Measurements from ENCODE around the gene OR2T3. TPM values are rescaled to one million over a fixed set of nuclear protein-coding genes. Genes with fewer than 3 reads are reported as not detected.
"Not testable (repeated sequence)": the region's sequence is repeated elsewhere in the genome, so short reads cannot be mapped to it uniquely, and the experiment has no call there.

Gene OR2T3
- total RNA-seq, 2 donors from 2014 or later: not detected

GRCh38 chr1:248496661-248497060 lies 23.5 kb downstream of the OR2T3 start:
- H3K36me3 ChIP-seq; H3K9ac ChIP-seq (ENCODE audit: low read depth in 2 of 2, low read length in 2 of 2); intact Hi-C loops (cut with DNase I); H3K9me3 ChIP-seq; H3K4me1 ChIP-seq; H3K27ac ChIP-seq; H3K4me3 ChIP-seq; H3K27me3 ChIP-seq; DNase-seq: not testable (repeated sequence)

- H3K27me3 ChIP-seq; DNase-seq; intact Hi-C loops (cut with DNase I); H3K4me3 ChIP-seq; H3K27ac ChIP-seq; H3K9ac ChIP-seq (ENCODE audit: low read depth in 2 of 2, low read length in 2 of 2); H3K9me3 ChIP-seq; H3K36me3 ChIP-seq; H3K4me1 ChIP-seq: not testable (repeated sequence)
These were observed 27.3 kb downstream of the OR2T3 start for GRCh38 chr1:248500305-248501035.

GRCh38 chr1:248507773-248508172 lies 34.6 kb downstream of the OR2T3 start, which contains the start of gene OR2G6:
OR2G6 (plus strand) TSS chr1:248508073; CDS start chr1:248521647, 13,574 bp downstream.
- H3K27me3 ChIP-seq; intact Hi-C loops (cut with DNase I); DNase-seq; H3K4me1 ChIP-seq; H3K9ac ChIP-seq (ENCODE audit: low read depth in 2 of 2, low read length in 2 of 2); H3K36me3 ChIP-seq; H3K27ac ChIP-seq; H3K4me3 ChIP-seq; H3K9me3 ChIP-seq: not testable (repeated sequence)

- H3K27me3 ChIP-seq; intact Hi-C loops (cut with DNase I); H3K27ac ChIP-seq; H3K4me1 ChIP-seq; H3K36me3 ChIP-seq; H3K9me3 ChIP-seq; DNase-seq; H3K9ac ChIP-seq (ENCODE audit: low read depth in 2 of 2, low read length in 2 of 2); H3K4me3 ChIP-seq: not testable (repeated sequence)
These were observed 37.1 kb downstream of the OR2T3 start for GRCh38 chr1:248510217-248510616.

- Histone ChIP-seq H3K27me3 (no peaks in the 10 kb centered on the region), H3K4me1 (no peaks in the 10 kb centered on the region), H3K9ac (ENCODE audit: low read depth in 2 of 2, low read length in 2 of 2) (no peak overlapping the region), H3K36me3 (no peaks in the 10 kb centered on the region), H3K9me3 (no peaks in the 10 kb centered on the region), H3K27ac (no peak overlapping the region), H3K4me3 (no peak overlapping the region)
- intact Hi-C loops (cut with DNase I): no loop called here
- DNase-seq: no peak
- no peak for TF ChIP-seq CTCF (IDR thresholded peaks at IDR 0.05)
These were observed 48.7 kb downstream of the OR2T3 start for GRCh38 chr1:248521856-248522255.

Other genes starting within 250 kb of the OR2T3 start
- not detected for gene OR2M4, start 241.9 kb upstream of the OR2T3 start, total RNA-seq
- gene OR2T33, start 195.4 kb upstream of the OR2T3 start, total RNA-seq: not detected
- gene OR2T12, start 169.9 kb upstream of the OR2T3 start, total RNA-seq: not detected
- not detected for gene OR2M7, start 148.8 kb upstream of the OR2T3 start, total RNA-seq
- not detected for gene OR14C36, start 124.6 kb upstream of the OR2T3 start, total RNA-seq
- not detected for gene OR2T4, start 111.7 kb upstream of the OR2T3 start, total RNA-seq
- not detected for gene OR2T6, start 97.6 kb upstream of the OR2T3 start, total RNA-seq
- gene OR2T1, start 70.3 kb upstream of the OR2T3 start, total RNA-seq: not detected
- gene OR2T2, start 27.7 kb upstream of the OR2T3 start, total RNA-seq: not detected
- gene OR2T5, start 15.2 kb downstream of the OR2T3 start, total RNA-seq: not detected
- not detected for gene OR2G6, start 34.7 kb downstream of the OR2T3 start, total RNA-seq
- gene OR2T29, start 89.4 kb downstream of the OR2T3 start, total RNA-seq: not detected
- not detected for gene OR2T34, start 101.4 kb downstream of the OR2T3 start, total RNA-seq
- gene OR2T10, start 124.3 kb downstream of the OR2T3 start, total RNA-seq: not detected
- not detected for gene OR2T11, start 161.7 kb downstream of the OR2T3 start, total RNA-seq
- gene OR2T35, start 171.9 kb downstream of the OR2T3 start, total RNA-seq: not detected
- not detected for gene OR2T27, start 182.2 kb downstream of the OR2T3 start, total RNA-seq
- not detected for gene OR14I1, start 229.4 kb downstream of the OR2T3 start, total RNA-seq

Data from colonic mucosa (tissue), 4 donors.